ENCODE results near the gene MXRA8. TPM values are rescaled to one million over a fixed set of nuclear protein-coding genes. Genes with fewer than 3 reads are reported as not detected.

Gene MXRA8
- total RNA-seq, 1 experiment from 2014 or later = 5.0 TPM

GRCh38 chr1:1395166-1395565 is 36.8 kb upstream of the MXRA8 start:
- no peaks in the 10 kb centered on the region for H3K9me3 Mint-ChIP-seq (ENCODE audit: unreplicated experiment)
- intact Hi-C loops (cut with micrococcal nuclease; ENCODE audit: unreplicated experiment) = loop anchor here (5.0 kb wide), 1 partner anchor 37 kb away; no protein-coding TSS in a partner anchor
- ChIA-PET POLR2A (no interaction called here), CTCF (no interaction called here)
- no peaks in the 10 kb centered on the region for H3K27me3 ChIP-seq (replicated peaks; ENCODE audit: control insufficient read depth, insufficient read depth, low read length)
- peaks cover 85% of the 10 kb centered on the region for H3K36me3 Mint-ChIP-seq (ENCODE audit: insufficient read depth, unreplicated experiment)
- no TSS peak for BruUV-seq (replicated peaks)
- H3K4me1 Mint-ChIP-seq (ENCODE audit: low read depth, unreplicated experiment) = peaks cover under 1% of the 10 kb centered on the region
- no peak for TF ChIP-seq CTCF (IDR thresholded peaks at IDR 0.05; ENCODE audit: insufficient read depth in 1 of 2, low read depth in 1 of 2, low read length in 1 of 2, severe bottlenecking in 1 of 2, unreplicated experiment in 1 of 2)
- peaks cover 12% of the 10 kb centered on the region; the same call in 1 of the 2 replicates for H3K4me1 ChIP-seq
- H3K27ac Mint-ChIP-seq (ENCODE audit: unreplicated experiment) = no peak overlapping the region
- H3K36me3 ChIP-seq (ENCODE audit: control insufficient read depth, insufficient read depth, low read length) = no peaks in the 10 kb centered on the region; the same call in none of the 2 replicates
- DNase-seq = no peak
- no peaks in the 10 kb centered on the region for H3K27me3 Mint-ChIP-seq (ENCODE audit: insufficient read depth, unreplicated experiment)
- no peaks in the 10 kb centered on the region for H3K9me3 ChIP-seq
- H3K4me3 Mint-ChIP-seq (ENCODE audit: unreplicated experiment) = no peak overlapping the region
- no peak overlapping the region for H3K4me3 ChIP-seq (ENCODE audit: low read depth, low read length)

GRCh38 chr1:1394116-1394515 is 35.8 kb upstream of the MXRA8 start:
- H3K36me3 Mint-ChIP-seq (ENCODE audit: insufficient read depth, unreplicated experiment) = peaks cover 85% of the 10 kb centered on the region
- ChIA-PET CTCF (no interaction called here), POLR2A (no interaction called here)
- H3K4me1 Mint-ChIP-seq (ENCODE audit: low read depth, unreplicated experiment) = no peaks in the 10 kb centered on the region
- H3K9me3 ChIP-seq = no peaks in the 10 kb centered on the region
- DNase-seq = no peak
- no peak overlapping the region for H3K4me3 ChIP-seq (ENCODE audit: low read depth, low read length)
- H3K27me3 Mint-ChIP-seq (ENCODE audit: insufficient read depth, unreplicated experiment) = no peaks in the 10 kb centered on the region
- intact Hi-C loops (cut with micrococcal nuclease; ENCODE audit: unreplicated experiment) = no loop called here
- H3K4me3 Mint-ChIP-seq (ENCODE audit: unreplicated experiment) = no peak overlapping the region
- H3K27me3 ChIP-seq (replicated peaks; ENCODE audit: control insufficient read depth, insufficient read depth, low read length) = no peaks in the 10 kb centered on the region
- no peaks in the 10 kb centered on the region for H3K9me3 Mint-ChIP-seq (ENCODE audit: unreplicated experiment)
- H3K4me1 ChIP-seq = peaks cover 12% of the 10 kb centered on the region; the same call in 1 of the 2 replicates
- no TSS peak for BruUV-seq (replicated peaks)
- no peaks in the 10 kb centered on the region; the same call in 1 of the 2 replicates for H3K36me3 ChIP-seq (ENCODE audit: control insufficient read depth, insufficient read depth, low read length)
- H3K27ac Mint-ChIP-seq (ENCODE audit: unreplicated experiment) = no peak overlapping the region
- TF ChIP-seq CTCF (IDR thresholded peaks at IDR 0.05; ENCODE audit: insufficient read depth in 1 of 2, low read depth in 1 of 2, low read length in 1 of 2, severe bottlenecking in 1 of 2, unreplicated experiment in 1 of 2) = no peak

GRCh38 chr1:1393428-1393827 is 35.1 kb upstream of the MXRA8 start:
- TF ChIP-seq CTCF (IDR thresholded peaks at IDR 0.05; ENCODE audit: insufficient read depth in 1 of 2, low read depth in 1 of 2, low read length in 1 of 2, severe bottlenecking in 1 of 2, unreplicated experiment in 1 of 2) = no peak
- intact Hi-C loops (cut with micrococcal nuclease; ENCODE audit: unreplicated experiment) = no loop called here
- H3K36me3 Mint-ChIP-seq (ENCODE audit: insufficient read depth, unreplicated experiment) = peaks cover 90% of the 10 kb centered on the region

More at GRCh38 chr1:1393428-1393827, 35.1 kb upstream of the MXRA8 start:
- BruUV-seq (replicated peaks) = no TSS peak
- Mint-ChIP-seq H3K4me3 (ENCODE audit: unreplicated experiment) (no peak overlapping the region), H3K9me3 (ENCODE audit: unreplicated experiment) (no peaks in the 10 kb centered on the region), H3K4me1 (ENCODE audit: low read depth, unreplicated experiment) (no peaks in the 10 kb centered on the region), H3K27me3 (ENCODE audit: insufficient read depth, unreplicated experiment) (no peaks in the 10 kb centered on the region), H3K27ac (ENCODE audit: unreplicated experiment) (no peak overlapping the region)
- H3K27me3 ChIP-seq (replicated peaks; ENCODE audit: control insufficient read depth, insufficient read depth, low read length) = no peaks in the 10 kb centered on the region
- no peak for DNase-seq
- H3K4me1 ChIP-seq = peaks cover 12% of the 10 kb centered on the region; the same call in 1 of the 2 replicates
- H3K4me3 ChIP-seq (ENCODE audit: low read depth, low read length) = no peak overlapping the region
- POLR2A ChIA-PET = interaction anchor here (0.6 kb wide), 1 partner anchor 15 kb away, joined by 9 read pairs; no protein-coding TSS in a partner anchor
- no peaks in the 10 kb centered on the region for H3K9me3 ChIP-seq
- CTCF ChIA-PET = no interaction called here
- no peaks in the 10 kb centered on the region; the same call in 1 of the 2 replicates for H3K36me3 ChIP-seq (ENCODE audit: control insufficient read depth, insufficient read depth, low read length)
